Prostate gland (tissue), 2 donors: ENCODE measurements around the gene SLC10A3.

Experiments
- CTCF ChIP-seq, 4 experiments: fragments of 200-600 bp in 2 of 4; fragments of 450-650 bp in 2 of 4; sonication (generic) in 2 of 4; IDR thresholded peaks; 1 replicate in 3 of 4; 2 replicates in 1 of 4; pipeline ENCODE4 v1.5.1; 2016 to 2019; ENCODE audit warnings: antibody characterized with exemption in 4 of 4, mild to moderate bottlenecking in 2 of 4, moderate library complexity in 2 of 4
- POLR2A ChIP-seq: fragments of 450-650 bp; IDR thresholded peaks from one replicate; pipeline ENCODE4 v1.6.1; 2016; ENCODE audit warnings: antibody characterized with exemption, mild to moderate bottlenecking
- POLR2AphosphoS5 ChIP-seq: sonication (generic); formaldehyde crosslinking; IDR thresholded peaks from one replicate; pipeline ENCODE4 v1.6.1; 2017; ENCODE audit warnings: antibody characterized with exemption

- TF ChIP-seq POLR2AphosphoS5: no peak
- no peak for TF ChIP-seq CTCF (IDR thresholded peaks at IDR 0.05)
- TF ChIP-seq POLR2A: no peak
Observed at GRCh38 chrX:154466036-154466435, 24.4 kb downstream of the SLC10A3 start.
